ENCODE data around the gene PPP1R27.

GRCh38 chr17:81804559-81805399 is 30.1 kb downstream of the PPP1R27 start:
- TF ChIP-seq POLR2A (IDR thresholded peaks at IDR 0.05; ENCODE audit: low read length) (no peak), CTCF (IDR thresholded peaks at IDR 0.05) (no peak), TP53 (CRISPR knock-in tag; IDR thresholded peaks at IDR 0.05) (no peak), EP300 (IDR thresholded peaks at IDR 0.05) (no peak), RAD21 (conservative IDR thresholded peaks at IDR 0.05 in 1 of 2, IDR thresholded peaks at IDR 0.05 in 1 of 2) (no peak), HEYL (CRISPR knock-in tag; IDR thresholded peaks at IDR 0.05) (no peak), CEBPB (IDR thresholded peaks at IDR 0.05) (no peak), NPAS2 (CRISPR knock-in tag; IDR thresholded peaks at IDR 0.05; ENCODE audit: borderline replicate concordance) (no peak), SMC3 (IDR thresholded peaks at IDR 0.05) (no peak), JUN (IDR thresholded peaks at IDR 0.05) (no peak), MAX (IDR thresholded peaks at IDR 0.05) (no peak)

All from A549 (cell line).